Activated CD8-positive, alpha-beta T cell treated with anti-CD3 and anti-CD28 coated beads for 36 hours (primary cell): ENCODE measurements around the gene GDI1. TPM values are rescaled to one million over a fixed set of nuclear protein-coding genes. Genes with fewer than 3 reads are reported as not detected.

Source experiments
- ATAC-seq: fragments of 200-7000 bp; cut with Tn5 transposase; one replicate; pipeline ENCODE4 v1.10.0; 2021; ENCODE audit warnings: mild to moderate bottlenecking, moderate library complexity
- CTCF ChIA-PET: fragments of 350-600 bp; sonication (Branson Sonifier 250); formaldehyde crosslinking; loops from one replicate; lab custom pipeline; 2021; ENCODE audit warnings: antibody characterized with exemption; lab: Charles Lee
- POLR2A ChIA-PET: fragments of 350-600 bp; sonication (Branson Sonifier 250); formaldehyde crosslinking; loops from one replicate; lab custom pipeline; 2021; ENCODE audit warnings: antibody characterized with exemption; lab: Charles Lee
- DNase-seq: peaks from one replicate; pipeline ENCODE4 v3.0.0-alpha.2; 2020
- H3K27ac Mint-ChIP-seq: one replicate; pipeline ENCODE4 v1.8.0; 2021; ENCODE audit warnings: mild to moderate bottlenecking, mixed read lengths
- H3K27me3 Mint-ChIP-seq: one replicate; pipeline ENCODE4 v1.8.0; 2021; ENCODE audit warnings: mixed read lengths
- H3K36me3 Mint-ChIP-seq: one replicate; pipeline ENCODE4 v1.8.0; 2021; ENCODE audit warnings: low read depth, mixed read lengths
- H3K4me1 Mint-ChIP-seq: one replicate; pipeline ENCODE4 v1.8.0; 2021; ENCODE audit warnings: low read depth, mixed read lengths
- H3K4me3 Mint-ChIP-seq: one replicate; pipeline ENCODE4 v1.8.0; 2021; ENCODE audit warnings: mild to moderate bottlenecking, moderate library complexity, mixed read lengths
- H3K9me3 Mint-ChIP-seq: one replicate; pipeline ENCODE4 v1.8.0; 2021; ENCODE audit warnings: mixed read lengths
- CTCF ChIP-seq: fragments of 200-600 bp; IDR thresholded peaks from one replicate; pipeline ENCODE4 v1.8.0; 2022; ENCODE audit warnings: antibody characterized with exemption, mild to moderate bottlenecking
- intact Hi-C: fragments of 100-400 bp; cut with micrococcal nuclease; formaldehyde crosslinking; loops from one replicate; pipeline ENCODE4 v1.10.0; 2022
- total RNA-seq, 2 experiments: library from RNA; stranded (reverse); gene quantifications; one replicate each; pipeline ENCODE4 v1.2.3, GENCODE V29; 2021

Gene GDI1
- total RNA-seq, 2 experiments from 2014 or later: 76.5 TPM

GRCh38 chrX:154466036-154466435 lies 29.1 kb downstream of the GDI1 start:
- no peak for TF ChIP-seq CTCF
- DNase-seq (no peak), ATAC-seq (no peak)
- Mint-ChIP-seq H3K27ac (no peak overlapping the region), H3K9me3 (no peaks in the 10 kb centered on the region), H3K4me1 (peaks cover 3% of the 10 kb centered on the region), H3K27me3 (no peaks in the 10 kb centered on the region), H3K36me3 (peaks cover under 1% of the 10 kb centered on the region), H3K4me3 (no peak overlapping the region)
- intact Hi-C loops: no loop called here
- ChIA-PET POLR2A (interaction anchor here (1.3 kb wide), 1 partner anchor 11 kb away, joined by 3 read pairs; no protein-coding TSS in a partner anchor), CTCF (no interaction called here)

- ATAC-seq (no peak), DNase-seq (no peak)
- Mint-ChIP-seq H3K36me3 (no peaks in the 10 kb centered on the region), H3K4me1 (no peaks in the 10 kb centered on the region), H3K27me3 (no peaks in the 10 kb centered on the region), H3K9me3 (no peaks in the 10 kb centered on the region), H3K4me3 (no peak overlapping the region), H3K27ac (no peak overlapping the region)
- TF ChIP-seq CTCF: no peak
- POLR2A ChIA-PET: interaction anchor here (0.9 kb wide), 1 partner anchor 23 kb away, joined by 3 read pairs; no protein-coding TSS in a partner anchor
- intact Hi-C loops: no loop called here
- CTCF ChIA-PET: no interaction called here
These were observed 30.0 kb downstream of the GDI1 start for GRCh38 chrX:154466907-154467306.

- Mint-ChIP-seq H3K4me3 (no peak overlapping the region), H3K4me1 (no peaks in the 10 kb centered on the region), H3K27me3 (no peaks in the 10 kb centered on the region), H3K36me3 (no peaks in the 10 kb centered on the region), H3K27ac (no peak overlapping the region), H3K9me3 (no peaks in the 10 kb centered on the region)
- no peak for DNase-seq
- no peak for ATAC-seq
- intact Hi-C loops: no loop called here
- ChIA-PET POLR2A (interaction anchor here (0.9 kb wide), 1 partner anchor 22 kb away, joined by 3 read pairs; no protein-coding TSS in a partner anchor), CTCF (no interaction called here)
- no peak for TF ChIP-seq CTCF
These were observed 30.6 kb downstream of the GDI1 start for GRCh38 chrX:154467556-154467955.

- POLR2A ChIA-PET: interaction anchor here (0.8 kb wide), 1 partner anchor 85 kb away, joined by 3 read pairs; no protein-coding TSS in a partner anchor
- ATAC-seq (no peak), DNase-seq (no peak)
- H3K27me3 Mint-ChIP-seq: no peaks in the 10 kb centered on the region
- TF ChIP-seq CTCF: no peak
- peaks cover 2% of the 10 kb centered on the region for H3K36me3 Mint-ChIP-seq
- no peaks in the 10 kb centered on the region for H3K9me3 Mint-ChIP-seq
- intact Hi-C loops: no loop called here
- no peak overlapping the region for H3K27ac Mint-ChIP-seq
- no peak overlapping the region for H3K4me3 Mint-ChIP-seq
- CTCF ChIA-PET: no interaction called here
- H3K4me1 Mint-ChIP-seq: no peaks in the 10 kb centered on the region
These were observed 31.3 kb downstream of the GDI1 start for GRCh38 chrX:154468217-154468616.

- Mint-ChIP-seq H3K9me3 (no peaks in the 10 kb centered on the region), H3K27ac (no peak overlapping the region), H3K27me3 (no peaks in the 10 kb centered on the region), H3K4me1 (no peaks in the 10 kb centered on the region), H3K4me3 (no peak overlapping the region), H3K36me3 (peaks cover 2% of the 10 kb centered on the region)
- TF ChIP-seq CTCF: no peak
- ATAC-seq: no peak
- ChIA-PET POLR2A (no interaction called here), CTCF (no interaction called here)
- no peak for DNase-seq
- intact Hi-C loops: no loop called here
These were observed 32.2 kb downstream of the GDI1 start for GRCh38 chrX:154469114-154469513.
